Memory B cell (primary cell): ENCODE results near the gene EIF2B2.

Experiments used
- ATAC-seq: fragments of 150-1000 bp; cut with Tn5 transposase; 2 replicates; pipeline ENCODE4 v1.10.0; 2021; ENCODE audit warnings: low read depth, mild to moderate bottlenecking, moderate library complexity
- DNase-seq, 2 donors: peaks; one replicate each; pipeline ENCODE4 v3.0.0; 2022; ENCODE audit warnings: low spot score in 2 of 2
- H3K27ac Mint-ChIP-seq: one replicate; pipeline ENCODE4 v1.8.0; 2022; ENCODE audit warnings: mild to moderate bottlenecking, moderate library complexity, mixed read lengths
- H3K27me3 Mint-ChIP-seq: one replicate; pipeline ENCODE4 v1.8.0; 2022; ENCODE audit warnings: mixed read lengths
- H3K36me3 Mint-ChIP-seq: one replicate; pipeline ENCODE4 v1.8.0; 2022; ENCODE audit warnings: mild to moderate bottlenecking, mixed read lengths
- H3K4me1 Mint-ChIP-seq: one replicate; pipeline ENCODE4 v1.8.0; 2022; ENCODE audit warnings: mixed read lengths
- H3K4me3 Mint-ChIP-seq: one replicate; pipeline ENCODE4 v1.8.0; 2022; ENCODE audit warnings: mild to moderate bottlenecking, moderate library complexity, mixed read lengths
- H3K9me3 Mint-ChIP-seq: one replicate; pipeline ENCODE4 v1.8.0; 2022; ENCODE audit warnings: mixed read lengths

The EIF2B2 gene

GRCh38 chr14:75025082-75025481 lies 22.4 kb downstream of the EIF2B2 start:
- no peak for ATAC-seq
- H3K4me3 Mint-ChIP-seq = no peak overlapping the region
- peaks cover 14% of the 10 kb centered on the region for H3K36me3 Mint-ChIP-seq
- DNase-seq = no peak
- H3K27ac Mint-ChIP-seq = no peak overlapping the region
- no peaks in the 10 kb centered on the region for H3K27me3 Mint-ChIP-seq
- no peaks in the 10 kb centered on the region for H3K9me3 Mint-ChIP-seq
- H3K4me1 Mint-ChIP-seq = no peaks in the 10 kb centered on the region

- no peak overlapping the region for H3K4me3 Mint-ChIP-seq
- H3K9me3 Mint-ChIP-seq = no peaks in the 10 kb centered on the region
- no peaks in the 10 kb centered on the region for H3K27me3 Mint-ChIP-seq
- DNase-seq (no peak), ATAC-seq (no peak)
- H3K27ac Mint-ChIP-seq = no peak overlapping the region
- H3K4me1 Mint-ChIP-seq = no peaks in the 10 kb centered on the region
- peaks cover 16% of the 10 kb centered on the region for H3K36me3 Mint-ChIP-seq
These were observed 23.2 kb downstream of the EIF2B2 start for GRCh38 chr14:75025876-75026275.

- no peak overlapping the region for H3K27ac Mint-ChIP-seq
- DNase-seq (no peak), ATAC-seq (no peak)
- no peaks in the 10 kb centered on the region for H3K9me3 Mint-ChIP-seq
- H3K27me3 Mint-ChIP-seq = no peaks in the 10 kb centered on the region
- H3K4me1 Mint-ChIP-seq = no peaks in the 10 kb centered on the region
- no peak overlapping the region for H3K4me3 Mint-ChIP-seq
- H3K36me3 Mint-ChIP-seq = peaks cover 18% of the 10 kb centered on the region
These were observed 27.4 kb downstream of the EIF2B2 start for GRCh38 chr14:75030147-75030546.

- H3K27ac Mint-ChIP-seq = no peak overlapping the region
- ATAC-seq = no peak
- no peak overlapping the region for H3K4me3 Mint-ChIP-seq
- H3K36me3 Mint-ChIP-seq = peaks cover 27% of the 10 kb centered on the region
- no peaks in the 10 kb centered on the region for H3K9me3 Mint-ChIP-seq
- no peaks in the 10 kb centered on the region for H3K4me1 Mint-ChIP-seq
- no peak for DNase-seq
- H3K27me3 Mint-ChIP-seq = no peaks in the 10 kb centered on the region
These were observed 30.2 kb downstream of the EIF2B2 start for GRCh38 chr14:75032939-75033338.

- no peaks in the 10 kb centered on the region for H3K27me3 Mint-ChIP-seq
- peaks cover 14% of the 10 kb centered on the region for H3K36me3 Mint-ChIP-seq
- H3K4me1 Mint-ChIP-seq = peaks cover 10% of the 10 kb centered on the region
- H3K4me3 Mint-ChIP-seq = no peak overlapping the region
- no peak for DNase-seq
- no peak for ATAC-seq
- no peak overlapping the region for H3K27ac Mint-ChIP-seq
- H3K9me3 Mint-ChIP-seq = no peaks in the 10 kb centered on the region
These were observed 37.8 kb downstream of the EIF2B2 start for GRCh38 chr14:75040507-75040906.

GRCh38 chr14:75040959-75041358 lies 38.2 kb downstream of the EIF2B2 start:
- Mint-ChIP-seq H3K9me3 (no peaks in the 10 kb centered on the region), H3K36me3 (peaks cover 11% of the 10 kb centered on the region), H3K27me3 (no peaks in the 10 kb centered on the region)

GRCh38 chr14:75041613-75042012 lies 38.9 kb downstream of the EIF2B2 start:
- H3K9me3 Mint-ChIP-seq = no peaks in the 10 kb centered on the region
- DNase-seq = no peak

More at GRCh38 chr14:75040959-75041358, 38.2 kb downstream of the EIF2B2 start:
- ATAC-seq (no peak), DNase-seq (no peak)
- H3K4me3 Mint-ChIP-seq = no peak overlapping the region
- H3K4me1 Mint-ChIP-seq = peaks cover 13% of the 10 kb centered on the region
- H3K27ac Mint-ChIP-seq = no peak overlapping the region

GRCh38 chr14:75042035-75042434 lies 39.3 kb downstream of the EIF2B2 start:
- DNase-seq (no peak), ATAC-seq (no peak)
- no peak overlapping the region for H3K27ac Mint-ChIP-seq

More at GRCh38 chr14:75041613-75042012, 38.9 kb downstream of the EIF2B2 start:
- Mint-ChIP-seq H3K27ac (no peak overlapping the region), H3K4me1 (peaks cover 17% of the 10 kb centered on the region), H3K4me3 (no peak overlapping the region), H3K27me3 (no peaks in the 10 kb centered on the region), H3K36me3 (peaks cover 8% of the 10 kb centered on the region)
- no peak for ATAC-seq

GRCh38 chr14:75044322-75044721 lies 41.6 kb downstream of the EIF2B2 start:
- H3K27me3 Mint-ChIP-seq = no peaks in the 10 kb centered on the region
- no peak for DNase-seq
- peaks cover 4% of the 10 kb centered on the region for H3K36me3 Mint-ChIP-seq
- H3K9me3 Mint-ChIP-seq = no peaks in the 10 kb centered on the region
- no peak overlapping the region for H3K4me3 Mint-ChIP-seq
- no peak overlapping the region for H3K27ac Mint-ChIP-seq
- ATAC-seq = no peak
- H3K4me1 Mint-ChIP-seq = peaks cover 20% of the 10 kb centered on the region

More at GRCh38 chr14:75042035-75042434, 39.3 kb downstream of the EIF2B2 start:
- H3K36me3 Mint-ChIP-seq = peaks cover 4% of the 10 kb centered on the region
- peaks cover 17% of the 10 kb centered on the region for H3K4me1 Mint-ChIP-seq
- H3K9me3 Mint-ChIP-seq = no peaks in the 10 kb centered on the region
- H3K4me3 Mint-ChIP-seq = no peak overlapping the region
- no peaks in the 10 kb centered on the region for H3K27me3 Mint-ChIP-seq

- no peak overlapping the region for H3K4me3 Mint-ChIP-seq
- peaks cover 5% of the 10 kb centered on the region for H3K36me3 Mint-ChIP-seq
- H3K27me3 Mint-ChIP-seq = no peaks in the 10 kb centered on the region
- H3K4me1 Mint-ChIP-seq = peaks cover 21% of the 10 kb centered on the region
- ATAC-seq (no peak), DNase-seq (no peak)
- H3K9me3 Mint-ChIP-seq = no peaks in the 10 kb centered on the region
- no peak overlapping the region for H3K27ac Mint-ChIP-seq
These were observed 42.0 kb downstream of the EIF2B2 start for GRCh38 chr14:75044752-75045151.

- no peak for DNase-seq
- Mint-ChIP-seq H3K36me3 (peaks cover 5% of the 10 kb centered on the region), H3K4me1 (peaks cover 24% of the 10 kb centered on the region)
These were observed 43.6 kb downstream of the EIF2B2 start for GRCh38 chr14:75046275-75046674.

GRCh38 chr14:75046899-75047298 lies 44.2 kb downstream of the EIF2B2 start:
- H3K4me1 Mint-ChIP-seq = peaks cover 28% of the 10 kb centered on the region
- H3K36me3 Mint-ChIP-seq = peaks cover 5% of the 10 kb centered on the region

More at GRCh38 chr14:75046275-75046674, 43.6 kb downstream of the EIF2B2 start:
- no peak for ATAC-seq
- Mint-ChIP-seq H3K9me3 (no peaks in the 10 kb centered on the region), H3K4me3 (no peak overlapping the region), H3K27me3 (no peaks in the 10 kb centered on the region), H3K27ac (no peak overlapping the region)

GRCh38 chr14:75047506-75047905 lies 44.8 kb downstream of the EIF2B2 start:
- H3K4me3 Mint-ChIP-seq = no peak overlapping the region
- no peak overlapping the region for H3K27ac Mint-ChIP-seq

More at GRCh38 chr14:75046899-75047298, 44.2 kb downstream of the EIF2B2 start:
- H3K27me3 Mint-ChIP-seq = no peaks in the 10 kb centered on the region
- H3K4me3 Mint-ChIP-seq = no peak overlapping the region
- DNase-seq = no peak
- no peak overlapping the region for H3K27ac Mint-ChIP-seq
- H3K9me3 Mint-ChIP-seq = no peaks in the 10 kb centered on the region
- no peak for ATAC-seq

GRCh38 chr14:75048101-75048500 lies 45.4 kb downstream of the EIF2B2 start:
- Mint-ChIP-seq H3K27ac (no peak overlapping the region), H3K4me3 (no peak overlapping the region), H3K36me3 (peaks cover 5% of the 10 kb centered on the region), H3K9me3 (no peaks in the 10 kb centered on the region), H3K27me3 (no peaks in the 10 kb centered on the region), H3K4me1 (peaks cover 24% of the 10 kb centered on the region)
- no peak for ATAC-seq
- DNase-seq = no peak

More at GRCh38 chr14:75047506-75047905, 44.8 kb downstream of the EIF2B2 start:
- ATAC-seq (no peak), DNase-seq (no peak)
- Mint-ChIP-seq H3K9me3 (no peaks in the 10 kb centered on the region), H3K27me3 (no peaks in the 10 kb centered on the region), H3K36me3 (peaks cover 5% of the 10 kb centered on the region), H3K4me1 (peaks cover 25% of the 10 kb centered on the region)

- H3K27me3 Mint-ChIP-seq = no peaks in the 10 kb centered on the region
- peaks cover 20% of the 10 kb centered on the region for H3K4me1 Mint-ChIP-seq
- no peak overlapping the region for H3K4me3 Mint-ChIP-seq
- H3K36me3 Mint-ChIP-seq = peaks cover 5% of the 10 kb centered on the region
- ATAC-seq (no peak), DNase-seq (no peak)
- H3K9me3 Mint-ChIP-seq = no peaks in the 10 kb centered on the region
- no peak overlapping the region for H3K27ac Mint-ChIP-seq
These were observed 46.4 kb downstream of the EIF2B2 start for GRCh38 chr14:75049136-75049535.
